ENCODE measurements around the gene NLRC3. TPM values are rescaled to one million over a fixed set of nuclear protein-coding genes. Genes with fewer than 3 reads are reported as not detected.
A peak's percentile ranks its signal among the peaks of the same experiment; 100 is the strongest.

NLRC3 gene
- total RNA-seq, 1 experiment from 2014 or later: 0.06 TPM

- DNase-seq (ENCODE audit: low read depth): no peak
Observed at GRCh38 chr16:3580251-3580651, 3.0 kb upstream of the NLRC3 start.

- DNase-seq (ENCODE audit: low read depth): no peak
Observed at GRCh38 chr16:3579776-3580175, 2.6 kb upstream of the NLRC3 start.

GRCh38 chr16:3578610-3579551, 1.7 kb upstream of the NLRC3 start:
- peak; percentile 35 for DNase-seq (ENCODE audit: low read depth)

- DNase-seq (ENCODE audit: low read depth): no peak
Observed at GRCh38 chr16:3578121-3578520, 918 bp upstream of the NLRC3 start.

- no peak for DNase-seq (ENCODE audit: low read depth)
Observed at GRCh38 chr16:3576211-3576610, 992 bp downstream of the NLRC3 start.

GRCh38 chr16:3575491-3575890, 1.7 kb downstream of the NLRC3 start:
- DNase-seq (ENCODE audit: low read depth): no peak

GRCh38 chr16:3574195-3574594, 3.0 kb downstream of the NLRC3 start:
- no peak for DNase-seq (ENCODE audit: low read depth)

GRCh38 chr16:3573146-3573815, 3.9 kb downstream of the NLRC3 start:
- no peak for DNase-seq (ENCODE audit: low read depth)

GRCh38 chr16:3570420-3571062, 6.7 kb downstream of the NLRC3 start:
- DNase-seq (ENCODE audit: low read depth): no peak

GRCh38 chr16:3569851-3570250, 7.4 kb downstream of the NLRC3 start:
- DNase-seq (ENCODE audit: low read depth): no peak

GRCh38 chr16:3566990-3567389, 10.2 kb downstream of the NLRC3 start:
- DNase-seq (ENCODE audit: low read depth): no peak

- DNase-seq (ENCODE audit: low read depth): no peak
Observed at GRCh38 chr16:3564889-3565141, 12.4 kb downstream of the NLRC3 start.

GRCh38 chr16:3564130-3564888, 12.9 kb downstream of the NLRC3 start:
- DNase-seq (ENCODE audit: low read depth): no peak

GRCh38 chr16:3562914-3563480, 14.2 kb downstream of the NLRC3 start:
- DNase-seq (ENCODE audit: low read depth): no peak

- DNase-seq (ENCODE audit: low read depth): no peak
Observed at GRCh38 chr16:3561626-3562025, 15.6 kb downstream of the NLRC3 start.

GRCh38 chr16:3554351-3554928, 22.8 kb downstream of the NLRC3 start:
- DNase-seq (ENCODE audit: low read depth): no peak

- no peak for DNase-seq (ENCODE audit: low read depth)
Observed at GRCh38 chr16:3553138-3553923, 23.9 kb downstream of the NLRC3 start.

GRCh38 chr16:3550851-3551847, 26.1 kb downstream of the NLRC3 start:
- DNase-seq (ENCODE audit: low read depth): no peak

GRCh38 chr16:3549906-3550305, 27.3 kb downstream of the NLRC3 start:
- no peak for DNase-seq (ENCODE audit: low read depth)

All from Daoy (cell line).